ENCODE data around the gene STARD13.

The STARD13 gene

DNA sequence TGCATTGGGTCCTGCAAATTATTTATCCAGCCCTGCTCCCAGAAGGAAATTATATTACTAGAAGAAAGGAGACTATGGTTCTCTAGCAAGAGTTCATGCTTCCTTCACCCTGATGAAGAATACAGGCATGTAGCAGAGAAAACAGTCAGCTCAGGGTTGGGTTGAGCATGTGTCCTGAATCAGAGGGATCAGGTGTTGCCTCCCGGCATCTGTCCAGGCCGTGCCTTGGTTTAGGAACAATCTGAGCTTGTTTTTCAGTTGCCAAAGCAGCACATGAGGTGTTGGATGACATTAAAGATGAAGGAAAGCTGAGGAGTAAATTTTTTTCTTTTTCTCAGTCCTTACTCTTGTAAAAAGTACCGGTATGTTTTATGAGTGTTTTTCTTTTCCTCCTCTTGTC lies 207.3 kb downstream of the STARD13 start:
- H3K4me3 ChIP-seq (replicated peaks; ENCODE audit: low read depth, low read length), result no peak overlapping the region
- no peak for DNase-seq (ENCODE audit: low read depth)
- TF ChIP-seq, protein P1, sequence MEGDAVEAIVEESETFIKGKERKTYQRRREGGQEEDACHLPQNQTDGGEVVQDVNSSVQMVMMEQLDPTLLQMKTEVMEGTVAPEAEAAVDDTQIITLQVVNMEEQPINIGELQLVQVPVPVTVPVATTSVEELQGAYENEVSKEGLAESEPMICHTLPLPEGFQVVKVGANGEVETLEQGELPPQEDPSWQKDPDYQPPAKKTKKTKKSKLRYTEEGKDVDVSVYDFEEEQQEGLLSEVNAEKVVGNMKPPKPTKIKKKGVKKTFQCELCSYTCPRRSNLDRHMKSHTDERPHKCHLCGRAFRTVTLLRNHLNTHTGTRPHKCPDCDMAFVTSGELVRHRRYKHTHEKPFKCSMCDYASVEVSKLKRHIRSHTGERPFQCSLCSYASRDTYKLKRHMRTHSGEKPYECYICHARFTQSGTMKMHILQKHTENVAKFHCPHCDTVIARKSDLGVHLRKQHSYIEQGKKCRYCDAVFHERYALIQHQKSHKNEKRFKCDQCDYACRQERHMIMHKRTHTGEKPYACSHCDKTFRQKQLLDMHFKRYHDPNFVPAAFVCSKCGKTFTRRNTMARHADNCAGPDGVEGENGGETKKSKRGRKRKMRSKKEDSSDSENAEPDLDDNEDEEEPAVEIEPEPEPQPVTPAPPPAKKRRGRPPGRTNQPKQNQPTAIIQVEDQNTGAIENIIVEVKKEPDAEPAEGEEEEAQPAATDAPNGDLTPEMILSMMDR (IDR thresholded peaks at IDR 0.05; ENCODE audit: low read length, missing control alignments), result no peak

DNA sequence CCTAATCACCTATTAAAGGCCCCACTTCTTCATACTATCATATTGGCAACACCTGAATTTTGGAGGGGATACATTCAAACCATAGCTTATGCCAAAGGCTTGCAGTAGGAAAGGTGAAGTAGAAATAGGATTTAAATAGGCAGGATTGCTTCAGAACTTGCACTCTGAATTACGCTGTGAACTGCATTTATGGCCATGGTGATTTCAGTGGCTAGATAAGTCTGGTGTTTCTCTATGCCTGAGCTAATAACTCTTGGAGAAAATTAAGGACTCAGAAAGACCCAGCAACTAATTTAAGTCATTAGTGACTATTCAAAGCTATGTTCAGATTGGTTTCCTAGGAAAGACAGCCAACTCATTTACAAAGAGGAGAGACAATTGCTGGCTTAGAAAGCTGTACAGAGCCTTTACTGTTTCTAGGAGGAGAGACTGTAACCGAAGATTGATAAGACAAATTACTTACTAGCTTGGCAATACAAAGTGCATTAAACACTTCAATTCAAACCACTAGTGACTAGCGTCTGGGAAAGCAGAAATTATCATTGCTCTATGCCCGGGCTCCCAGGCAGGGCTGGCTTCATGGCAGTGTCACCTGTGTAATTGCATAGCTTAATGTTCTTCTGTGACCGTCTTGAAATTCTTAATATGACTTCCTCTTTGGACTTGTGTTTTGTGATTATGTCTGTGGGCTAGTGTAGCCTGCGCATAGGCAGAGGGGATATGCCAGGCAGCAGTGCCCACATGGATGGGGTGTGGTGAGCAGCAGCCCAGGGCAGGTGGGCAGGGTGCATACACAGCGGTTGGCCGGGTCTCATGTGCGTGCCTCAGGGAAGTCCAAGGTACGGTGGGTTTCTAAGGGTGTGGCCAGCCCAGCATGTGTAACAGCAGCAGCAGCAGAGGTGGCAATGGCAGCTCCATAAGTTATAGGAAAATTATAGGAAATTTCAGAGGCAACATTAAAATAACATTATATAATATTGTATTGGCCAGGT lies 209.3 kb downstream of the STARD13 start:
- TF ChIP-seq, protein P1 (IDR thresholded peaks at IDR 0.05; ENCODE audit: low read length, missing control alignments), result no peak
- no peak for DNase-seq (ENCODE audit: low read depth)
- no peak overlapping the region for H3K4me3 ChIP-seq (replicated peaks; ENCODE audit: low read depth, low read length)

DNA sequence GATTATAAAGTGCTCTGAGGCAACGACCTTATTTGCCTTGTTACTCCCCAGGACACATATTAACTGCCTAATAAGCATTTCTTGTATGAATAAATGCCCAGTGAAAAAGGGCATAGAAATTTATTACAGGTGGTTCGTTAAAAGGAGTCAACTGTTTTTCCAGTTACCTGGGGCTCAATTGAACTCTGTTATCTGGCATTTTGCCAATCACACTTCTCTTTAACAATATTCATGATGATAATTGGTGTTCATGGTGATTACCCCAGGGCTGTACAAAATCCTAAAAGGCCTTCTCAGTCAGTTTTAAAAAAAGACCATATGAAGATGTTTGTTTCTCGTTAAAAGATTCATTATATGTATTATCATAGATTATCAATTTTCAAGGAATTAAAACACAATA lies 212.2 kb downstream of the STARD13 start:
- TF ChIP-seq, protein P1 (IDR thresholded peaks at IDR 0.05; ENCODE audit: low read length, missing control alignments), result no peak
- no peak for DNase-seq (ENCODE audit: low read depth)
- H3K4me3 ChIP-seq (replicated peaks; ENCODE audit: low read depth, low read length), result no peak overlapping the region

DNA sequence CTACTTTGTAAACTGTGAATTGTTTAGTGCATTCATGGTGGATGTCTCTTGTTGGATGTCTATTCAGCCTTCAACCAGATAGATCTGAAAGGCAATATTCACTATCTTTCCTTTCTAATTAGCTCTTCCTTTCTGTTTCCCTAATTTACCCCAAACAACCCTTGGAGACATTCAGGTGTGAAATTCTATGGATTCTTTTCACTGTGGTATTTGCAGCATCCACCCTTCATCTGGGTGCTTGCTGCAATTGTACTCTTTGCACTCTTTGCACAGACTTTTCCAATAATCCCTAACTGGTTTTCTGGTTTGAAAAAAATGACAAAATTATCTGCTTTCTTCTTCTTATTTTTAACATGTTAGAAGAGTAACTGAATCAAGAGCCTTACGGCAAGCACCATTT lies 212.8 kb downstream of the STARD13 start:
- H3K4me3 ChIP-seq (replicated peaks; ENCODE audit: low read depth, low read length), result no peak overlapping the region
- DNase-seq (ENCODE audit: low read depth), result no peak
- TF ChIP-seq, protein P1 (IDR thresholded peaks at IDR 0.05; ENCODE audit: low read length, missing control alignments), result no peak

DNA sequence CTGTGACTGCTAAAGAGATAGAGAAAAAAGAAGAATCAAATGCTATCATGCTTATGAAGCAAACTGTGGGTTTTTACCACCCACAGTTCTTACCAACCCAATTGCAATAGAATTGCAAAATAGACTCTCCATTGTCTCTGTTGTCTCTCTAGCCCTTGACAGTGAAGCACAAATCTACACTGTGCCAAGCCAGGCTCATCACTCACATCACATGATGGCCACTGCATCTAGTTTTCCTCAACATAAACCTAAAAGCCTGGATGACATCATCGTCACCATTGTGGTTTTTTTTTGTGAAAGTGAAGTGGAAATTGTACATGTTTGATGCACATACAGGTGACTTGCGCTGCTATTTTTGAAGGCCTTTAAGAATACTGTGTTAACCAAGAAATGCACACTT lies 213.3 kb downstream of the STARD13 start:
- no peak overlapping the region for H3K4me3 ChIP-seq (replicated peaks; ENCODE audit: low read depth, low read length)
- DNase-seq (ENCODE audit: low read depth), result peak; percentile 22
- TF ChIP-seq, protein P1 (IDR thresholded peaks at IDR 0.05; ENCODE audit: low read length, missing control alignments), result no peak

DNA sequence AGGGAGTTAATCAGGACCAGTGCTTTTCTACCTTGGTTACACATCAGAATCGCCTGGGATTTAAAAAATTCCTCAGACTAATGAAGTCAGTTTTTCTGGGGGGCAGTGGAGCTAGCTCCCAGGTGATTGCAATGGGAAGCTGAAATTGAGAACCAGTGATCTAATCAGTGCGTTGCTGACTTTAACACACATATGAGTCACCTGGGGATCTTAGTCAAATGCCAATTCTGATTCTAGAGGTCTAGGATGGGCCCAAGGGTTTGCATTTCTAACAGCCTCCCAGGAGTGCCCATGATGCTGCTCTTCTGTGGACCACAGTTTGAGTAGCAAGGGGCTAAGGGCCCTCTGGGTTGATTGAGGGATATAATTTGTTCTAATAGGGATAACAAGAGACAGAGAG lies 214.8 kb downstream of the STARD13 start:
- DNase-seq (ENCODE audit: low read depth), result no peak
- TF ChIP-seq, protein P1 (IDR thresholded peaks at IDR 0.05; ENCODE audit: low read length, missing control alignments), result no peak
- no peak overlapping the region for H3K4me3 ChIP-seq (replicated peaks; ENCODE audit: low read depth, low read length)

Data from fibroblast of pulmonary artery (primary cell).